GM21737 (cell line): Measurements from ENCODE around the gene HAL.

Experiments
- ATAC-seq: cut with Tn5 transposase; IDR thresholded peaks from one replicate; pipeline ENCODE4 v1.9.1; 2021; ENCODE audit warnings: mild to moderate bottlenecking, moderate library complexity; ENCODE audit not compliant: unreplicated experiment

Gene HAL

DNA sequence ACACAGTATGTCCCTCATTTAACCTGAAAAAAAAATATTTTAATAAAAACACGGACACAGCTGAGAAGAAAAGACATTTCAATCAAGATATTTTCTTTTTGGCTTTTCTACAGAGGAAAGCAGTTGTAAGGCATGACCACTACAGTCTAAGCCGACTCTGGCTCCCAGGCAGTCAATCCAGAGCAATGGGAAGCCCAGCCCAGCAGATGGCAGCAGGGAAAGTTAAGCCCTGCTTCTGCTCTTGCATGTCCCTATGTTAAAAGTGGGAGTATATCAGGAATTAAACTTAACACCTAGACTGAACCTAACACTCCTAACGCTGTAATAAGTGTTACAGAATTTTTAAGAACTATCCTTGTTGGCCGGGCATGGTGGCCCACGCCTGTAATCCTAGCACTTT is 19.5 kb upstream of the HAL start:
- no peak for ATAC-seq

DNA sequence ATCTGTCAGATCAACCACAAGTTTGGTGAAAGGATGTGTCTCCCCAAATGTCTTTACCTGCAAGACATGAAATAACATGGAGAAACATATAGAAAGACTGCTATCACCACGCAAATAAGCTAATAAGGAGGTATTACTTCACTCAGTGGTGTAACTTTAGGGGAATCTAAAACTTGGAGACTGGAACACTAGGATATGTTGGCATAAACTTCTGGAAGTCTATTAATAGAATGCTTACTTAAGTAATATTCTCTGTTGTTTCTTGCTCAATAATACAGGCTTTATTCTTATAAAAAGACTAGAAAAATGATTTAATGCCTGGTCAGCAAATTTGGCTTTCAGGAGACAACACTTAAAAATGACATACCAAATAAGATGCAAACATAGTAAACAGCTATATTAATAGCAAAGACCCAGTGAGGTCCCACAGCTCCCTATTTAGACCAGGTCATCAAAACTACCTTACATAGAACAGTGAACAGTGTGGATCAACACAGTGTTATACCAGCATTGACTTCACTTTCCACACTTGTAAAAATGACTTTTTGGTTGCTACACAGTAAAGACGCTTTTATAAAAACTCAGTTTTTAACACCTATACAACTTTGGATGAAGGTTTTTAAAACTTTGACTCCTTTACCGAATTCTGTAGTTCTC is 18.9 kb upstream of the HAL start:
- ATAC-seq = no peak

DNA sequence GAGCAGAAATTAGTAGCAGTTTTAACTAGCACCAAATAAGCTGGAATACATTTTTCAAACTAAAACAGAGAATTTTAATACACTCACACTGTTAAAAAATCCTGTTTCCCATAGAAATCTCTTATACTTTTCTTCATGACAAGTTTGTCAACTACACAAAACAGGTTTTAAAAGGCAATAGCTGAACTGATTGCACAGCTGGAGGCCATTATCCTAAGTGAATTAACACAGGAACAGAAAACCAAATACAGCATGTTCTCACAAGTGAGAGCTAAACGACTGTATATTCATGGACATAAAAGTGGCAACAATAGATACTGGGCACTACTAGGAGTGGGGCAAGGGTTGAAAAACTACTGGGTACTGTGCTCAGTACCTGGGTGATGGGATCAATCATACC is 11.6 kb upstream of the HAL start:
- no peak for ATAC-seq

DNA sequence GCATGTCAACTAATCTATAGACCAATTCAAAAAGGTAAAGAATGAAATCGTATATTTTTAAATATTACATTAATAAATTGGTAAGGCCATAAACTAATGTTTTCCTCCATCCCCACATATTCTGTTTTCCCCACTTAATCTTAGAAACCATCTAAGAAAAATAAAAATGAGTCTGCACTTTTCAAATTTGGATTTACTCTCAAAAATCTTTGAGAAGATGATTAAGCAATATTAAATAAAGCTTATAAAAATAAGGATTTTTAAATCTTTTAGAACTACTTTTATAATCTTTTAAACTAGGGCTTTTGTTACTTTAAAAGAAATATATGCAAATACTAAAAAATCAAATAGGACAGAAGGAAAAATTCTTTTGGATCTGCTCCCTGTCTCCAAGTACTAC is 10.6 kb upstream of the HAL start:
- no peak for ATAC-seq

DNA sequence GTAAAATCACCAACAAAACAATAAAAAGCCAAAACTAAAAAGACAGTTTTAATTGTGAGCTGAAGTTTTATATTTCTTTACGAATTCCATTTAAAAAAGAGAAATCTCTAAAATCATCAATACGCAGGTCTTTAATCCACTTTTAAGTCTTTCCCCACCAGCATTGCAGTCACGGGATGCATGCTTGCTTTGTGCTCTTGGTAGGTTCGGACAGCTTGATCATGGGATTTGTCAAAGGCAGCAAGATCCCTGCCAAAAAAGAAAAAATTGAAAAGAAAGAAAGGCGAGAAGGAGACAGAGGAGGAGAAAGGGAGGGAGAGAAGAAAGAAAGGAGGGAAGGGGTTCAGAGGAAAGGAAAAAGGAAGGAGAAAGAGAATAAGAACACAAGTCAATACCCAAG is 4.7 kb upstream of the HAL start:
- ATAC-seq = no peak

DNA sequence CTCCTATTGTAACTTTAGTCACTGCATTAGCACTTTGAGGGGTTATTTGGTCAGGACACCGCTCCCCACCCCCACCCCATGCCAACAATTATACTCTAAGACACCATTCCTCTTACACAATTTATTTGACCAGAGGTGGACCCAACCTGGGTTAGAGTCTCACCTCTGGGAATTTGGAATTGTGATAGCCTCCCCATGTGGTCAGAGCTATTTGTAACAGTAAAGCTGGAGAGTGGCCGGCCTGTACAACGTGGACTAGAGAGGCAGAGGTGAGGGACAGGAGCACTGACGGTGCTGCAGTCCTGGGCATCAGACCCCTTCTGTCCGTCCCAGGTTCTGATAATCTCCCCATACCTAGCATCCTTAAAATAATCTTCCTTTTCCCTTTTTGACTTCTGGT is 3.3 kb upstream of the HAL start:
- ATAC-seq = no peak

DNA sequence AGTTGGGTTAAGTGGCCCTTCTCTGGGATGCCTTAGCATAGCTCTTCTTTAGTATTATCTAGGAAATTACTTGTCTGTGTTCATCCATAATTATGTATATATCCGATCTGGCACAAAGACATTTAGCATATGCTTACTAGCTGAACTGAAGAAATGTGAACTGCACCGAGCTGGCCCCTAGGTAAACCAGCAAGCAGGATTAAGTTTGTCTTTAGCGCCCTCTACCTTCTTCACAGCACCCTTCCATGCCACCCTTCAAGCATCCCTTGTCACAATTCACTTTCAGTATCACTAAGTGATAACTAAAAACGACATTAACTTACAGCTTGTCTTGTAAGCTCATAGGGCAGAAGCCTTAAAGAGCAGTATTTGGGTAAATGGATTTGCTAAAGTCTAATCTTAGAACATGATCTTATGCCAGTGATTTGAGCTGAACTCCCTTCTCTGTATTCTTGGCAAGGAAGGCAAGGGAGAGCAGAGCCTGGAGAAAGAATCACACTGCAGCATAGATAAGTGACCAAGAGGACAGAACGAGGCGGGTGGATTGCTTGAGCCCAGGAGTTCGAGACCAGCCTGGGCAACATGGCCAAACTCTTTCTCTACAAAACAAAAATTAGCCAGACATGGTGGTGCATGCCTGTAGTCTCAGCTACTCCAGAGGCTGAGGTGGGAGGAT is 2.6 kb upstream of the HAL start:
- ATAC-seq = peak; percentile 87

DNA sequence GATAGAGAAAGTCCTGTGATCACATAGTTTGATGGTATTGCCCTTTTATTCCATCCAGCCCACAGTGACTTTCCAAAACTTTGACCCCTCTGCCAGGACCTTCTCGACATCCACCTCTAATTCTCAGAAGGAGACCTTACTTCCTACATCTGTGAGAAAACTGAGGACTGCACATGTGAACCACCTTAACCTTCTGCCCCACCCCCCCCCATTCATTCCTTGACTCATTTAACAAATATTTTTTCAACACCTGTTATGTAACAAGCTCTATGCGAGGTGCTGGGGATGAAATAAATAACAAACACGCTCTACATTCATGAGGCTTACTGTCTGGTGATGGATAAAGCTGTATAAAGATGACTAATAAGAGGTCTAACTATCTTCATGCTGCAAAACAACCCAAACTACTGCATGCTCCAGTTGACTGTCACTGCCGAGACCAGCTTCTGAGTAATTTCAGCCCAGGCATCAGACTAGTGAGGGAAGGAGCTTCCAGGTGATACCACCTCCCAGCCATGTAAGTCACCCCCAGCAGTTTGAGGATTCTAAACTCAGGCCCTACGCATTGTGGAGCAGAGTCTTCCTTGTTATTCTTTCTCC is 1.9 kb upstream of the HAL start:
- ATAC-seq = no peak

DNA sequence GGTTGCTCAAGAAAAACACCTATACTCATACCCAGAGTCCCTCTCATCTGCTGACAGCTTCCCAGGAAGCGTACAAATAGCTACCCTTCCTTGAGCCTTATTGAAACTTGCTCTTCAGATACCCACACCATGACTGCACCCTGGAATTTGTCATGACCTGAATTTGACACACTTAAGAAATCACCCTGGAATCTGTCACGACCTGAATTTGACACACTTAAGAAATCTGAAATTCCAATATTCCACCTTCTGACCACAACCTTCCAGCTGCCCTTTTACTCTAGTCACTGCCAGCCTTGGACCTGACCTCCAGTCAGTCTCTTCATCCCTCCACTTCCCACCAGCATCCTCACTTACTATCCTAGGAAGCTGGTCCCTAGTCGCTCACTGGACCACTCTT is 1.1 kb upstream of the HAL start:
- ATAC-seq = no peak

DNA sequence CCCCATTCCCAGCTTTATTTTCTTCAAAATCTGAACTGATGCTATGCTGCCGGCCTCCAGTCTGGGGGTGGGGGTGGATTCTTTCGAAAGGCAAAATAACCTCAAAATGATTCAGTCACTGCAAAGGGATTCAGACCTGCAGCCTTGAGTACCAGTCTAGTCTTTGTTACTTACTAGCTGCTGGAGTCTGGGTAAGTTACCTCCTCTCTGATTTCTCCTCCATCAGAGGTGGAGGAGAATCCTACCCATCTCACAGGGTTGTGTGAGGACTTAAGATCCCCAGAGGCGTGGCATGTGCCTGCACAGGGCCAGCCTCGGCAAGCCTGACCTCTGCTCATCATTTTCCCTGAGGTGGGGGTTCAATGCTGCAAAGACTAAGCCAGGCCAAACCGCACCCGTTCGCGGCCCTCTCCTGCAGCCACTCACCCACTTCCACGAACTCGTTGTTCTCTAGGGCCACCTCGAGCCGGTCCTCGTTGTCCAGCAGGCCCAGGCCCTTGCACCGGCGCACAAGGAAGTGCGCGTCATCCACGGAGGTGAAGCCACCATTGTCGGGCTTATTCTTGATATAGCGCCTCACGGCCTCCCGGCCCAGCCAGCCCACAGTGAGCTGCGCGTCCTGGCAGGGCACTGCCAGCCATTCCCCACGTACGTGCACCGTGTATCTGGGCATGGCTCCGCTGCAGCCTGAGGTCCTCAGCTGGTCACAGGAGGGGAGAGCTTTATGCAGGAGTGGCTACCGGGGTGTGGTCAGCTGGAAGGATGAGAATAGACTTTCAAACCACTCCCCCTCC is 709 bp downstream of the HAL start:
- ATAC-seq = no peak

DNA sequence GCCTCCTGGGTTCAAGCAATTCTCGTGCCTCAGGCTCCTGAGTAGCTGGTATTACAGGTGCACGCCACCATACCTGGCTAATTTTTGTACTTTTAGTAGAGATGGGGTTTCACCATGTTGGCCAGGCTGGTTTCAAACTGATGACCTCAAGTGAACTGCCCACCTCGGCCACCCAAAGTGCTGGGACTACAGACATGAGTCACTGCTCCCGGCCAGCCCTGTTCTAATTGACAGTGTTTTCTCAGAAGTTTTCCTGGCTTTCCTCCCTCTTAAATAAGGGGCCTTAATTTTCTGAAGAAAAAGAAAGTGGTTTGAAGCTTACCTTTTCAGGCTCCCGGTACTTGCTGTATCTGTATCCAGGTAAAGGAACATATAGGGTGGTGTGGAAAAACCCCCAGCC is 1.7 kb downstream of the HAL start:
- no peak for ATAC-seq

DNA sequence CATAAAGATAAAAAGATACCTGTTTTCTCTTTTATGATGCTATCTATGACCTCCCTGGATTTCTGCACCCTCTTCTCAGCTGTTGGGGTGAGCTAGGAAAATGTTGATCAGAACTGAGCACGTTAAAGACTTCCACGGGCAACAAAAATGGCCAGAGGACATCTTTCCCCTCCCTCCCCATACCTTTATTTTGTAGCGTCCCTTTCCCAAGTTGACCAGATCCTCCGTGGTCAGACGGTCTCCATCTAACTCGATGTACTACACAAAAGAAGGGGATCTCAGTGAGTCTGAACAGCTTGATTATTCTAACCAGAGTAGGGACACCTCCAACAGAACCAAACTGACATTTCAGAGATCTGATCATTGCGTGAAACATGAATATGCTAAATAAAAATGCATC is 2.2 kb downstream of the HAL start:
- no peak for ATAC-seq

DNA sequence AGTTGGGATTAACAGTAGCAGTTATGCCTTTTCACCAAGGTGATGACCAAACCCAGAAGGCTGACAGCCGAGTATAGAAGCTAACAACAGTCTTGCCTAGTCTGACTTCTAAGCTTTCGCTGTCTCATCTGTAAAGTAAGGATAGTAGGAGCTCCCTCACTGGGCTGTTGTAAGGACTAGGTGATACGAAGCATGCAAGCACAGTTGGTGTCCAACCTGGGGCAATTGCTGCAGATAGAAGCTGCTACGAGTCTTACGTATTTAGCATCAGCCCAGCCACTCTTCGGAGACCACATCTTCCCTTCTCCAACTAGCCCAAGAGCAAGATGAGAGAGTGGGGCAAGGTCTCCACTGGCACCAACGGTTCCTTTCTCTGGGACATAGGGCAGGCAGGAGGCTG is 6.0 kb downstream of the HAL start:
- ATAC-seq = no peak

DNA sequence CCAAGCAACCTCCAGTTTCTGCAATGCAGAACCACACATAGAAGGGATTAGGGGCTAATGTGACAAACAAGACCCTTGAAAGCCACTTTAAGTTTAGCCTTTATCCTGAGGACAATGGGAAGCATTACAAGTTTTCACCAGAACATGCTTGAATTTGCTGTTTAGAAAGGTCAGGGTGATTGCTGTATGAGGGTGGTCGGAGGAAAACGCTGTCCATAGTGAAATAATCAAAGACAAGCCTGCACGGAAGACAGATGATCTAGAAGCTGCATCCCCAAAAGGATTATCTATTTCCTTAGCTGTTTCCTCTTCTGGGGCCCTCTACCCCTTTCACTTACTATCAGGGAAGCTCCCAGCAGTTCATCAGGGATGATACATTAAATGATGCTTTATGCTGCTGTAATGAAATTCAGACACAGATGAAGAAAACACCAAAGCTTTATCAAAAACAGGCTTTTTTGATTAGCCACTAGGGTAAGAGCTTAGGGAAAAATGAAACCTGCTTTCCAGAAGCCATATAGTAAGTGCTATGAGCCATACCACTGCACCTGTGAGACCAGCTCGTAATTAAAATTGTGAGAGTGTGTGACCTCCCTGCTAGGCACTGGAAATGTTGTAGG is 6.5 kb downstream of the HAL start:
- no peak for ATAC-seq

DNA sequence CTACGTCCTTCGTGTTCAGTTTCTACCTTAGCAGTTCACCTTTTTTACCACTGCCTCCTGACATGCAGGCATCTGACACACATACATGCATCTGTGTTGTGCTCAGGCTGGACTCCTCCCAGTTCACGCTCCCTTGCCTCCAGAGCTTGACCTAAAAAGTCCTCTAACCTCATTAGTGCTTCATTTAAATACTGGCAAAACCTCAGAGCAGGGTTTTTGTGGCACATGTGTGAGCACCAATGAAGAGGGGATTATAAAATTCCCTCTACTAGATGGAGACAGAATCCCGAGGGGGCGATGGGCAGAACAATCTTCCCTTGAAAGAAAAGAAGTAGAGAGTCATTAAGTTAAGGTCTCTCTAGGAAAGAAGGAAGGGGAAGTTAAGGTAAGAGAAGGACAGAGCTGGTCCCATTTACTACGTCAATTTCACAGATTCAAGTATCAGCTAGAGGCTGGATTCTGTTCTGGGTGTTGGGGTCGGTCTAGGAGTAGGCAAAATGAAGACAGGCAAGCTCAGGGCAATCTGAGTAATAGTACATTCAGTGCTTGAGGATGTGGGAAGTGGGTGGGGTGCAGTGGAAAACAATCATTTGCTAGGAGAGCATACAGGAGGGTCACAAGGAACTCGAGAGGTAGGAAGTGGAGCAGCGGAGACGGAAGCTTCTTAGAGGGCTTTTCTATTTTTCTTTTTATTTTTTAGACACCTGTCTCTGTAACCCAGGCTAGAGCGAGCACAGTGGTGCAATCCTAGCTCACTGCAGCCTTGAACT is 7.5 kb downstream of the HAL start:
- ATAC-seq = no peak

DNA sequence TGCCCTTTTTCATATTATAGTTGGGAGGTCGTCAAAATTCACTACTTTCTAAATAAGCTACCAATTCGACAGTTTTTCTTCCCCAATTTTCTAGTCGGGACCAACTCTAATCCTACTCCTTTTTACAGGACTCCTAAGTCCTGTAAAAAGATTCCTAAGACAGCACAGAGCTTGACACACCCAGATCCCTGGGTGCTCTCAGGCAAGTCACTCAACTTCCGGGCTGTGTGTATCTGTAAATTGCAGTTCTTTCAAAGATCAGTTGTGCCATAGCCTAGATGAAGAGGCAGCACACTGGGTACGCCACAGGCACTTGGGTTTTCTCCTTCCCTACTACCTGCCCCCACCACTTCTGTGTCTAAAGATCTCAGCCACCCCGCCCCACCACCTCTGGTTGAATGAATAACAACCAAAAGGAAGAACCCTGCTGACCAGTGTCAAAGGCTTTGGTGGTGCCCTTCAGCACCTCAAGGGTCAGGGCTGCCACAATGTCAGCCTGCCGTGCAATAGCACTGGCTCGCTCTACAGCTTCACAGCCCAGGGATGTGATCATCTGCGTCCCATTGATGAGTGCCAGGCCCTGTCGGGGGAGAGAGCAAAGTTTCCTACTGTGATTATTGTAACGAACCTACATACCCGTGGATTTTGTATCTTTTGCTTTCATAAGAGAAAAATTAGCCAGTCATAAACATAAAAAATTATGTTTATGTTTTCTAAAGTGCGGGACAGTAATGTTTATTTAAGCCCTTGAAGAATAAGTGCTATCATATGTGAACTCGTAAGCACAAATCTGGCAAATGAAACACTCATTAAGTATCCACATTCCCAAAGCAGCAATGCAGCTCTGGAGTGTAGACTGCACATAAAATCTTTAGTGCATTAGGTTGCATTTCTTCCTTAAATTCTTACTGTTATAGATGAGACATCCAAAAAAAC is 9.2 kb downstream of the HAL start:
- no peak for ATAC-seq

DNA sequence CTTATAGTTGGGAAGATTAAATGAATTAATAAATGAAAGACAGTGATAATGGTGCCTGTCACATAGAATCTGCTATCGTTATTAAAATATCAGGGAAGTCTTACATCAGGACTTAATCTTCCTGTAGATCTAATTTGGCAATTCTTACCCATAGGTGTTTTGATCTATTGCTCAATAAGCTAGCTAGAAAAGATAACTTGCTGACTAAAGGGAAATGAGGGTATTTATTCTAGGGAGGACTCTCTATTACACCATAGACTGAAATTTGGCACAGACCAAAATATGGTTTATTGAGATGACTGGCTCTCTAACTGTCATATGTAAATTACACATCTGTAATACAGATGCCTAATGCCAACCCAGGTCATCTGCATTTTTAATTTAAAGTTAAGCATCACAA is 11.5 kb downstream of the HAL start:
- no peak for ATAC-seq

DNA sequence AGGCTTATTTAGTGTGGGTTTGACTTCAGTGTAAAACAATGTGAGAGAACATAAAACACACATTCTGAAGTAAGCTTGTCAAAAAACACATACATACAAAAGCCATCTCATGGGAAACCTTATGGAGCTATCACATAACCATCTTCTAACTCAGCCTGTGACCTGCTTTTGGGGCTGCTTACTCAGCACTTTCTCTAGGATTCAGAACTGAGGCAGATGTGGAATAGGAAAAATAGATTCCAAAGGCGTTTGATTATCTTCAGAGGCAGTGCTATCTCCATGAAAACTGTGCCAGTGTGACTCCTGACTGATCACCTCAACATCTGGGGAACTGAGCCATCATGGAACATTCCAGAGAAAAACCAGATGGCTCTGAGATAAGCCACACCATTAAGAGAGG is 13.5 kb downstream of the HAL start:
- ATAC-seq = no peak

DNA sequence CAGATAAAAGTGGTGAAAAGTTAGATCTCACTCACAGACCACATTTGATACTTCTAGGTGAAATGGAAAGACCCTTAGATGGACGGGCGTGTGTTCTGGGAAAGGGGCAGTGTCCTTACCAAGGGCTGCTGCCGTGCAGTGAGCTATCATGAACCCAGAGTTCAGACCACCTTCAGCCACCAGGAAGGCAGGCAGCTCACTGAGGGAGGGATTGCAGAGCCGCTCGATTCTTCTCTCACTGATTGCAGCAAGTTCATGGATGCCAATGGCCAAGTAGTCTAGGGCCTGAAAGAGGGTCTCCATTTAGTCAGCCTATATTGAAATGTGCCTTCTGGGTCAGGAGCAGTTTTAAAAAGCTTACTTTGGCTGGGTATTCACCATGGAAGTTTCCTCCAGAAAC is 15.7 kb downstream of the HAL start:
- ATAC-seq = no peak

DNA sequence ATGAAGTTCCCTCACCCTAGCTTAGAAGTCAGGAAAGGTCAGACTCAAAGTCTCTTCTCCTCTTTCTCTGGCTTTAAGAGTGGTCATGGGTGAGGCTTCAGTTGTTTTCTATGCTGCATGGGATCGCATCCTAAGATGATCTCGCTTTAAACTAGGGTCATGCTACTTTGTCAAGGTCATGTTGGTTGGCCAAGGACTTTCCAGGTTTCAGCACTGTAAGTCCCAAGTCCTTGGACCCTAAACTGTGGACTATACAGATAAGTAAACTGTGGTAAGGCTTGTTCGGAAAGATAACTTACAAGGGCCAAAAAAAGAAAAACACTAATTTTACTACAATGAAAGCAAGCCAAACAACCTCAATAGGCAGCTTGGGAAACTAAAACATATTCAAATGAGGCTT is 17.4 kb downstream of the HAL start:
- ATAC-seq = no peak
